ENCODE results near the gene ZBTB46.
"Not testable (repeated sequence)": the region's sequence is repeated elsewhere in the genome, so short reads cannot be mapped to it uniquely, and the experiment has no call there.

ZBTB46 gene

GRCh38 chr20:63858393-63859165 lies 27.5 kb upstream of the ZBTB46 start:
- no peak for DNase-seq (ENCODE audit: low read depth in 2 of 3, low spot score in 2 of 3)

- no peak for DNase-seq (ENCODE audit: low read depth in 2 of 3, low spot score in 2 of 3)
These were observed 26.8 kb upstream of the ZBTB46 start for GRCh38 chr20:63857764-63858392.

- DNase-seq (ENCODE audit: low read depth in 2 of 3, low spot score in 2 of 3) = no peak
These were observed 25.0 kb upstream of the ZBTB46 start for GRCh38 chr20:63856098-63856511.

- no peak for DNase-seq (ENCODE audit: low read depth in 2 of 3, low spot score in 2 of 3)
These were observed 24.5 kb upstream of the ZBTB46 start for GRCh38 chr20:63855363-63856097.

- DNase-seq (ENCODE audit: low read depth in 2 of 3, low spot score in 2 of 3) = no peak
These were observed 23.8 kb upstream of the ZBTB46 start for GRCh38 chr20:63854766-63855362.

- DNase-seq (ENCODE audit: low read depth in 2 of 3, low spot score in 2 of 3) = no peak
These were observed 23.2 kb upstream of the ZBTB46 start for GRCh38 chr20:63854069-63854765.

- not testable (repeated sequence) for DNase-seq (ENCODE audit: low read depth in 2 of 3, low spot score in 2 of 3)
These were observed 22.6 kb upstream of the ZBTB46 start for GRCh38 chr20:63853733-63854068.

- DNase-seq (ENCODE audit: low read depth in 2 of 3, low spot score in 2 of 3) = not testable (repeated sequence)
These were observed 20.5 kb upstream of the ZBTB46 start for GRCh38 chr20:63851548-63851943.

GRCh38 chr20:63850689-63851547 lies 19.9 kb upstream of the ZBTB46 start:
- peak in 2 of 3 experiments; percentile 37 to 39 for DNase-seq (ENCODE audit: low read depth in 2 of 3, low spot score in 2 of 3)

GRCh38 chr20:63848003-63848911 lies 17.2 kb upstream of the ZBTB46 start:
- no peak for DNase-seq (ENCODE audit: low read depth in 2 of 3, low spot score in 2 of 3)

- DNase-seq (ENCODE audit: low read depth in 2 of 3, low spot score in 2 of 3) = no peak
These were observed 16.4 kb upstream of the ZBTB46 start for GRCh38 chr20:63847237-63848002.

GRCh38 chr20:63846888-63847236 lies 15.8 kb upstream of the ZBTB46 start:
- no peak for DNase-seq (ENCODE audit: low read depth in 2 of 3, low spot score in 2 of 3)

GRCh38 chr20:63846128-63846771 lies 15.2 kb upstream of the ZBTB46 start:
- no peak for DNase-seq (ENCODE audit: low read depth in 2 of 3, low spot score in 2 of 3)

- DNase-seq (ENCODE audit: low read depth in 2 of 3, low spot score in 2 of 3) = no peak
These were observed 13.5 kb upstream of the ZBTB46 start for GRCh38 chr20:63844511-63844991.

- no peak for DNase-seq (ENCODE audit: low read depth in 2 of 3, low spot score in 2 of 3)
These were observed 12.7 kb upstream of the ZBTB46 start for GRCh38 chr20:63843778-63844177.

- no peak for DNase-seq (ENCODE audit: low read depth in 2 of 3, low spot score in 2 of 3)
These were observed 12.2 kb upstream of the ZBTB46 start for GRCh38 chr20:63843222-63843621.

GRCh38 chr20:63842258-63842657 lies 11.2 kb upstream of the ZBTB46 start:
- no peak for DNase-seq (ENCODE audit: low read depth in 2 of 3, low spot score in 2 of 3)

- no peak for DNase-seq (ENCODE audit: low read depth in 2 of 3, low spot score in 2 of 3)
These were observed 9.4 kb upstream of the ZBTB46 start for GRCh38 chr20:63840405-63840828.
